Activated CD8-positive, alpha-beta memory T cell treated with anti-CD3 and anti-CD28 coated beads, Interleukin-2, amount 50 U/mL, for 24 hours (primary cell): ENCODE measurements around the gene GRHL1.

Experiments
- DNase-seq: peaks from one replicate; pipeline ENCODE4 v3.0.0-alpha.2; 2020; ENCODE audit errors: extremely low read depth

The GRHL1 gene

GRCh38 chr2:9972621-9973479, 21.4 kb downstream of the GRHL1 start:
- no peak for DNase-seq

GRCh38 chr2:9973690-9974089, 22.2 kb downstream of the GRHL1 start:
- no peak for DNase-seq

- no peak for DNase-seq
These were observed 22.9 kb downstream of the GRHL1 start for GRCh38 chr2:9974343-9974742.

- DNase-seq, result no peak
These were observed 23.8 kb downstream of the GRHL1 start for GRCh38 chr2:9975328-9975727.

- DNase-seq, result no peak
These were observed 24.4 kb downstream of the GRHL1 start for GRCh38 chr2:9975805-9976447.

GRCh38 chr2:9979977-9980376, 28.5 kb downstream of the GRHL1 start:
- no peak for DNase-seq

- DNase-seq, result no peak
These were observed 29.0 kb downstream of the GRHL1 start for GRCh38 chr2:9980520-9980919.

- DNase-seq, result no peak
These were observed 30.2 kb downstream of the GRHL1 start for GRCh38 chr2:9981655-9982054.

- no peak for DNase-seq
These were observed 30.8 kb downstream of the GRHL1 start for GRCh38 chr2:9982248-9982647.

- no peak for DNase-seq
These were observed 31.4 kb downstream of the GRHL1 start for GRCh38 chr2:9982891-9983290.

GRCh38 chr2:9983401-9984216, 32.1 kb downstream of the GRHL1 start:
- no peak for DNase-seq

GRCh38 chr2:9984217-9984739, 32.8 kb downstream of the GRHL1 start:
- DNase-seq, result no peak

GRCh38 chr2:9984871-9985480, 33.5 kb downstream of the GRHL1 start:
- no peak for DNase-seq

- no peak for DNase-seq
These were observed 34.2 kb downstream of the GRHL1 start for GRCh38 chr2:9985531-9986328.

- no peak for DNase-seq
These were observed 36.8 kb downstream of the GRHL1 start for GRCh38 chr2:9988320-9988719.

GRCh38 chr2:9990736-9991135, 39.2 kb downstream of the GRHL1 start:
- no peak for DNase-seq

- no peak for DNase-seq
These were observed 39.7 kb downstream of the GRHL1 start for GRCh38 chr2:9991221-9991620.

- no peak for DNase-seq
These were observed 40.4 kb downstream of the GRHL1 start for GRCh38 chr2:9991829-9992273.

- DNase-seq, result no peak
These were observed 41.1 kb downstream of the GRHL1 start for GRCh38 chr2:9992427-9993187.
